IPS-11a (cell line): ENCODE results near the gene PTGR1.

Experiments used
- H3K4me3 ChIP-seq: one replicate; pipeline ENCODE4 v1.5.1; 2013; ENCODE audit warnings: low read depth, low read length, control low read depth

The PTGR1 gene

GRCh38 chr9:111548623-111549022, 50.8 kb downstream of the PTGR1 start:
- H3K4me3 ChIP-seq: no peak overlapping the region

GRCh38 chr9:111542497-111543254, 56.8 kb downstream of the PTGR1 start:
- H3K4me3 ChIP-seq: no peak overlapping the region

GRCh38 chr9:111533099-111533790, 66.2 kb downstream of the PTGR1 start:
- H3K4me3 ChIP-seq: no peak overlapping the region

- no peak overlapping the region for H3K4me3 ChIP-seq
Observed at GRCh38 chr9:111531716-111532115, 67.7 kb downstream of the PTGR1 start.

GRCh38 chr9:111529787-111530186, 69.7 kb downstream of the PTGR1 start:
- no peak overlapping the region for H3K4me3 ChIP-seq

- H3K4me3 ChIP-seq: no peak overlapping the region
Observed at GRCh38 chr9:111527347-111527746, 72.1 kb downstream of the PTGR1 start.

GRCh38 chr9:111525056-111525977, 74.1 kb downstream of the PTGR1 start, which contains the start of gene ZNF483:
TSS of gene ZNF483 (plus strand) at chr9:111525179. CDS start at chr9:111527396, 2,217 bp downstream.
- H3K4me3 ChIP-seq: peak within 1 kb of the TSS; percentile 86

GRCh38 chr9:111524731-111525055, 74.8 kb downstream of the PTGR1 start:
- no peak overlapping the region for H3K4me3 ChIP-seq

GRCh38 chr9:111516061-111516465, 83.4 kb downstream of the PTGR1 start:
- no peak overlapping the region for H3K4me3 ChIP-seq

GRCh38 chr9:111514967-111515366, 84.5 kb downstream of the PTGR1 start:
- H3K4me3 ChIP-seq: no peak overlapping the region
